GM12864 (cell line): ENCODE results near the gene ZNF430.
"Not testable (repeated sequence)": the region's sequence is repeated elsewhere in the genome, so short reads cannot be mapped to it uniquely, and the experiment has no call there.

Source experiments
- DNase-seq: peaks from one replicate; pipeline ENCODE4 v3.0.0-alpha.2; 2011; ENCODE audit warnings: low read depth
- H3K4me3 ChIP-seq: 2 replicates; pipeline ENCODE4 v1.5.1; 2011; ENCODE audit warnings: mild to moderate bottlenecking, low read depth, low read length, control low read depth
- TF ChIP-seq, protein P1 (sequence below): IDR thresholded peaks from 2 replicates; pipeline ENCODE4 v1.5.1; 2011; ENCODE audit warnings: low read depth, mild to moderate bottlenecking, moderate library complexity, low read length, control low read depth, inconsistent platforms; ENCODE audit errors: missing control alignments

Gene ZNF430

GRCh38 chr19:21020298-21021227 lies at the start of gene ZNF430:
Gene ZNF430, plus strand, starts transcription at chr19:21020657. Its CDS starts 144 bp downstream, at chr19:21020801.
- DNase-seq = peak; percentile 99
- peak within 1 kb of the TSS; percentile 82 for H3K4me3 ChIP-seq
- TF ChIP-seq, protein P1, sequence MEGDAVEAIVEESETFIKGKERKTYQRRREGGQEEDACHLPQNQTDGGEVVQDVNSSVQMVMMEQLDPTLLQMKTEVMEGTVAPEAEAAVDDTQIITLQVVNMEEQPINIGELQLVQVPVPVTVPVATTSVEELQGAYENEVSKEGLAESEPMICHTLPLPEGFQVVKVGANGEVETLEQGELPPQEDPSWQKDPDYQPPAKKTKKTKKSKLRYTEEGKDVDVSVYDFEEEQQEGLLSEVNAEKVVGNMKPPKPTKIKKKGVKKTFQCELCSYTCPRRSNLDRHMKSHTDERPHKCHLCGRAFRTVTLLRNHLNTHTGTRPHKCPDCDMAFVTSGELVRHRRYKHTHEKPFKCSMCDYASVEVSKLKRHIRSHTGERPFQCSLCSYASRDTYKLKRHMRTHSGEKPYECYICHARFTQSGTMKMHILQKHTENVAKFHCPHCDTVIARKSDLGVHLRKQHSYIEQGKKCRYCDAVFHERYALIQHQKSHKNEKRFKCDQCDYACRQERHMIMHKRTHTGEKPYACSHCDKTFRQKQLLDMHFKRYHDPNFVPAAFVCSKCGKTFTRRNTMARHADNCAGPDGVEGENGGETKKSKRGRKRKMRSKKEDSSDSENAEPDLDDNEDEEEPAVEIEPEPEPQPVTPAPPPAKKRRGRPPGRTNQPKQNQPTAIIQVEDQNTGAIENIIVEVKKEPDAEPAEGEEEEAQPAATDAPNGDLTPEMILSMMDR = no peak

- H3K4me3 ChIP-seq, DNase-seq: not testable (repeated sequence)
Observed at GRCh38 chr19:20992788-20993187, 27.7 kb upstream of the ZNF430 start.

- DNase-seq = peak; percentile 77
- peak overlapping the region; percentile 40 for H3K4me3 ChIP-seq
- TF ChIP-seq, protein P1 = no peak
Observed at GRCh38 chr19:20999731-21000352, 20.6 kb upstream of the ZNF430 start.

DNA sequence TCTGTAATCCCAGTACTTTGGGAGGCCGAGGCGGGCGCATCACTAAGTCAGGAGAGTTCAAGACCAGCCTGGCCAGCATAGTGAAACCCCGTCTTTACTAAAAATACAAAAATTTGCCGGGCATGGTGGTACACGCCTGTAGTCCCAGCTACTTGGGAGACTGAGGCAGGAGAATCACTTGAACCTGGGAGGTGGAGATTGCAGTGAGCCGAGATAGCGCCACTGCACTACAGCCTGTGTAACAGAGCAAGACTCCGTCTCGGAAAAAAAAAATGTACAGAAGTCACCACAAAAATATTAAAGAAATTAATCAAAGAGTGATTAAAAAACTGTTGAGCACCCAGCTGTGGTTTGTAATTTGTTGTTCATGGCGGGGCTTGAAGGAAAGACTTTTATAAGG lies 781 bp downstream of the ZNF430 start:
- H3K4me3 ChIP-seq = peak overlapping the region; percentile 82
- DNase-seq = not testable (repeated sequence)

- TF ChIP-seq, protein P1 = no peak
- peak; percentile 53 for DNase-seq
- peak overlapping the region; percentile 8; the same call in 1 of the 2 replicates for H3K4me3 ChIP-seq
Observed at GRCh38 chr19:21022996-21023395, 2.5 kb downstream of the ZNF430 start.

DNA sequence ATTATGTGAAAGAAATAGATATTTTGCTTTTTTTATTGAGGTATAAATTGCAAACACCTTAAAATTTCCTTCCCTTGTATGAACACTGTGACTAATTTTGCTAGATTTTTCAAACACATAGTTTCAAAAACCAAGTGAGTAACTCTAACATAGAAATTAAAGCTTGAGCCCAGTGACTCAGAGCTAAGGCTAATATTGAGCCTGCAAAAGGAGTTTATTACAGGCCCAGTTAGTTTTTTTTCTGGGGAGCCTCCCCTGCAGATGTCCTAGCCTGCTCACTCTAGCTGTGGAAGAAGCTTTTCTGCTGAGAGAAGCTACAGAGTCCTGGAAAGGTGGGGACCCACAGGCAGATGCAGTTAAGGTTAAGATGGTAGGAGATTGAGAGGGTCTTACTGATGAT lies 3.4 kb downstream of the ZNF430 start:
- TF ChIP-seq, protein P1 = no peak
- no peak for DNase-seq
- no peak overlapping the region for H3K4me3 ChIP-seq

DNA sequence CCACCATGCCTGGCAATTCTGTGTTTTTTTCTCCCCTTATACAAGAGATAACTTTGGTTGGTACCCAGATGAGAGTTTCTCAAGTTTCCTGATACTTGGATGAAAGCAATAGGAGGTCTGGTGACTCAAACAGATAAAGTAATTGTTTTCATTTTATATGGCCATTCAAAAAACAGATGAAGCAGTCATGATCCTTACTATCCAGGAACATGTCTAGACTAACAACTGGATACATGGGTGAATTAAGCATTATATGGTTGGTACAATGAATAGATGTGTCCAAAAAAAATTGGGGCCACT lies 8.5 kb downstream of the ZNF430 start:
- DNase-seq = no peak
- H3K4me3 ChIP-seq = no peak overlapping the region
- TF ChIP-seq, protein P1 = no peak

- H3K4me3 ChIP-seq = no peak overlapping the region
- no peak for DNase-seq
- TF ChIP-seq, protein P1 = no peak
Observed at GRCh38 chr19:21045028-21045427, 24.6 kb downstream of the ZNF430 start.
